ENCODE measurements around the gene KAZALD1. TPM values are rescaled to one million over a fixed set of nuclear protein-coding genes. Genes with fewer than 3 reads are reported as not detected.
A peak's percentile ranks its signal among the peaks of the same experiment; 100 is the strongest.

The KAZALD1 gene
- total and polyA plus RNA-seq, 2 donors from 2014 or later, result 9.7 to 9.8 TPM

DNA sequence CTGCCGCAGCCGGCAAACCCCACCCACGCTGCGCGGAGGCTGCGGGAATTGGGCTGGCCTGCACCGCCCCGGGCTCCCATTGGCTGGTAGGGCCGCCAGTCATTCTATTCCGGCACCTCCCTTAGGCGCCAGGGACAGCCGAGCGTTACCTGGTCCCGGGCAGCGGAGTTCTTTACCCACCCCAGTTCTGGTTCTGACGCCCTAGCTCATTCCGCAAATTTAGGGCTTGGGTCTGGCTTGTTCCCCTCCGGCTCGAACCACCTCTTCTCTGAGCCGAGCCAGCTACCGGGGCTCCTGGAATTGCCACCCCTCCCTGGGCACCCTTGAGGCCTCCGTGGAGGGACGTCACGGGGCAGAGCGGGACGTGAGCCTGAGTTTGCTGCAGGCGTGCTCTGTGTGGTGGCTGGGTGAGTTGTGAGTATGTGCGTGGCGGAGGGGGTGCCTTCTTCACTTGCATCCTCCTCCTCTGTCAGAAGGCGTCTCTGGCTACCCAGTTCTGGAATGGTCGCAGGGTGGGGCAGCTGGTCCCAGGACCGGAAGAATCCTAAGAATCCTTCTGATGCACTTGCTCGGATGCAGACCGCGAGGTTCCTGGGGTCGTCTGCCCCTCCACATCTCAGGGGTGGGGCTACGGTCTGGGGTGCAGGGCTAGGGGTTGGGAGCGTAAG, 30.5 kb upstream of the KAZALD1 start, which contains the start of the genes PDZD7 and SFXN3:
Gene PDZD7, minus strand, starts transcription at position 2 of the 668 bp plus-strand sequence. CDS start 910 bp downstream, outside the sequence.
Gene SFXN3, plus strand, starts transcription at position 107 of the 668 bp plus-strand sequence. CDS start 3,461 bp downstream, outside the sequence.
- Histone ChIP-seq H3K27me3 (ENCODE audit: control insufficient read depth, insufficient read depth, low read length) (peaks cover 3% of the 10 kb centered on the region), H3K4me1 (ENCODE audit: control insufficient read depth in 2 of 3, insufficient read depth in 2 of 3, low read depth in 1 of 3, low read length in 3 of 3) (peaks cover 0 to 21% (median 5%) of the 10 kb centered on the region in 3 donors), H3K9me3 (ENCODE audit: control insufficient read depth in 2 of 3, insufficient read depth in 1 of 3, low read length in 3 of 3) (no peaks in the 10 kb centered on the region), H3K36me3 (ENCODE audit: control insufficient read depth in 2 of 3, insufficient read depth in 3 of 3, low read length in 3 of 3) (peaks cover 0 to 11% (median 8%) of the 10 kb centered on the region in 3 donors), H3K4me3 (ENCODE audit: low read length in 3 of 3) (peak within 1 kb of the TSS; percentile 64 to 93 (median 88)), H3K27ac (ENCODE audit: low read depth in 2 of 2, low read length in 2 of 2) (peak within 1 kb of the TSS; percentile 96 to 97), H3K9ac (ENCODE audit: low read length in 3 of 3) (peak within 1 kb of the TSS; percentile 47 to 89 (median 88))
- intact Hi-C loops (cut with DNase I), result no loop called here
- DNase-seq (peak; percentile 95 to 97 (median 96)), FAIRE-seq (no peak)
- TF ChIP-seq, protein P1, sequence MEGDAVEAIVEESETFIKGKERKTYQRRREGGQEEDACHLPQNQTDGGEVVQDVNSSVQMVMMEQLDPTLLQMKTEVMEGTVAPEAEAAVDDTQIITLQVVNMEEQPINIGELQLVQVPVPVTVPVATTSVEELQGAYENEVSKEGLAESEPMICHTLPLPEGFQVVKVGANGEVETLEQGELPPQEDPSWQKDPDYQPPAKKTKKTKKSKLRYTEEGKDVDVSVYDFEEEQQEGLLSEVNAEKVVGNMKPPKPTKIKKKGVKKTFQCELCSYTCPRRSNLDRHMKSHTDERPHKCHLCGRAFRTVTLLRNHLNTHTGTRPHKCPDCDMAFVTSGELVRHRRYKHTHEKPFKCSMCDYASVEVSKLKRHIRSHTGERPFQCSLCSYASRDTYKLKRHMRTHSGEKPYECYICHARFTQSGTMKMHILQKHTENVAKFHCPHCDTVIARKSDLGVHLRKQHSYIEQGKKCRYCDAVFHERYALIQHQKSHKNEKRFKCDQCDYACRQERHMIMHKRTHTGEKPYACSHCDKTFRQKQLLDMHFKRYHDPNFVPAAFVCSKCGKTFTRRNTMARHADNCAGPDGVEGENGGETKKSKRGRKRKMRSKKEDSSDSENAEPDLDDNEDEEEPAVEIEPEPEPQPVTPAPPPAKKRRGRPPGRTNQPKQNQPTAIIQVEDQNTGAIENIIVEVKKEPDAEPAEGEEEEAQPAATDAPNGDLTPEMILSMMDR (IDR thresholded peaks at IDR 0.05; ENCODE audit: borderline replicate concordance, extremely low read depth, insufficient read depth), result no peak

DNA sequence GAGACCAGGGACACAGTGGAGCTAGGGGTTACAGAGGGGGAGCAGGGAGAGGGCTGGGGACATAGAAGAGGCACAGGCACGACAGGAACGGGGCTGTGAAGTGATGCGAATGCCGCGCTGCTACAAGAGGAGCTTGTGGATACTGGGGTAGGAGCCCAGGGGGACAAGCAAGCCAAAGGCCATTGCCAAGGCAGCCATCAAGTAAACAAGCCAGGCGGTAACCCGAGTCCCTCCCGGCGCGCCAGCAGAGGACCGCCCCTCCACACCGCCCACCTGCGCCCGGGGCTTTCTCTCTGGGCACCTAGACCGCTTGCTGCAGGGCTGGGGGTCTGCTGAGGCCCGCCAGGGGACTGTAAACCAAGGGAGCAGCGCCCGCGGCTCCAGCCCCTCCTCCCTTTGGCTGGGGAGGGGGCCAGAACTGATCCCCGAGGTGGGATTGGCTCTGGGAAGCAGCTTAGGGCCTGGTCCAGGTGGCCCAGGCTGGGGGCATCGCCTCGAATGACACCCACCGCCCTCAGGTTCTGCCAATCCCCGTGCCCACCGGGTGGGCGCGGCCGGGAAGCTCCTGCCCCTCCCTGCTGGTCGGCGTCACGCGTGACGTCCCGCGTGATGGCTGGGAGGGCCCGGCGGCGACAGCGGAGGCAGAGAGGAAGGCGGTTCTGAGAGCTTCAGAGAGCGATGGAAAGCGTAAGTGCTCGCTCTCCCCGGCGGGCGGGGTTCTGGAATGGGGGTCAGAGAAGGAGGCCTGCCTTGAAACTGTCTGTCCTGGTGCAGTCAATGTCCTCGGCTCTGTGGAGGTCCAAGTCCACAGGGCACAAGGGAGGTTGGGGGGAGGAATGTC, 29.8 kb upstream of the KAZALD1 start:
- TF ChIP-seq, protein P1 (IDR thresholded peaks at IDR 0.05; ENCODE audit: borderline replicate concordance, extremely low read depth, insufficient read depth), result no peak
- no peaks in the 10 kb centered on the region for H3K9me3 ChIP-seq (ENCODE audit: control insufficient read depth in 2 of 3, insufficient read depth in 1 of 3, low read length in 3 of 3)
- intact Hi-C loops (cut with DNase I), result no loop called here
- H3K9ac ChIP-seq (ENCODE audit: low read length in 3 of 3), result peak overlapping the region; percentile 47 to 89 (median 88)
- peaks cover 0 to 21% (median 5%) of the 10 kb centered on the region in 3 donors for H3K4me1 ChIP-seq (ENCODE audit: control insufficient read depth in 2 of 3, insufficient read depth in 2 of 3, low read depth in 1 of 3, low read length in 3 of 3)
- peak overlapping the region; percentile 96 to 97 for H3K27ac ChIP-seq (ENCODE audit: low read depth in 2 of 2, low read length in 2 of 2)
- peaks cover 0 to 18% (median 8%) of the 10 kb centered on the region in 3 donors for H3K36me3 ChIP-seq (ENCODE audit: control insufficient read depth in 2 of 3, insufficient read depth in 3 of 3, low read length in 3 of 3)
- H3K27me3 ChIP-seq (ENCODE audit: control insufficient read depth, insufficient read depth, low read length), result peaks cover 3% of the 10 kb centered on the region
- DNase-seq, result peak; percentile 85 to 95 (median 92)
- FAIRE-seq, result no peak
- peak overlapping the region; percentile 64 to 93 (median 88) for H3K4me3 ChIP-seq (ENCODE audit: low read length in 3 of 3)

DNA sequence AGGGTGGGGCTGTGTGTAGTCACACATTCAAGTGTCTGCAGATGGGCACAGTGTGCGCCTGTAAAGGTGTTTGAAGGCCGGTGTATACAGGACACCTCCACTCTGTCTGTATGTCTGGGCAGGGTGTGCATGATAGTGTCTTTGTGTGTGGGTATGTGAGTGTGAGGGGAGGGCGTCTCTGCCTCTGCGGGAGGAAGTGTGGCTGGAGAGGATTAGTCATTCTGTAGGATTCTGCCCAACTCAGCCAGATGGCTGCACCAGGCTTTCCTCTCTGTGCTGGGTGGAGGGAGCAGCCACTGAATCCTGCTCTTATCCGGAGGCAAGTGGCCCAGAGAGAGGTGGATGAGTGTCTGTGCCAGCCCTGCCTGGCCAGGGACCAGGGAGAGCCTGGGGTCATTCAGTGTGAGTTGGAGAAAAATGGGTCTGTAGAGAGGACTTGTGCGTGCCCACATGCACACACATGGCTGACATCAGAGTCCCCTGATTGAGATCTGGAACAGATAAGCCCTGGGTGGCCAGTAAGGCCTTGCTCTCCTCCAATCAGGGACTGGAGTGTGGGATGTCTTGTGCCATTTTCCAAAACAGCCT, 29.1 kb upstream of the KAZALD1 start:
- H3K27ac ChIP-seq (ENCODE audit: low read depth in 2 of 2, low read length in 2 of 2), result peak overlapping the region; percentile 96 to 97
- H3K36me3 ChIP-seq (ENCODE audit: control insufficient read depth in 2 of 3, insufficient read depth in 3 of 3, low read length in 3 of 3), result peaks cover 0 to 23% (median 14%) of the 10 kb centered on the region in 3 donors
- intact Hi-C loops (cut with DNase I), result no loop called here
- peaks cover 0 to 21% (median 5%) of the 10 kb centered on the region in 3 donors for H3K4me1 ChIP-seq (ENCODE audit: control insufficient read depth in 2 of 3, insufficient read depth in 2 of 3, low read depth in 1 of 3, low read length in 3 of 3)
- peak overlapping the region; percentile 63 to 93 (median 88) for H3K4me3 ChIP-seq (ENCODE audit: low read length in 3 of 3)
- peak in 2 of 5 donors; percentile 63 to 85 for DNase-seq
- H3K27me3 ChIP-seq (ENCODE audit: control insufficient read depth, insufficient read depth, low read length), result peaks cover 3% of the 10 kb centered on the region
- H3K9me3 ChIP-seq (ENCODE audit: control insufficient read depth in 2 of 3, insufficient read depth in 1 of 3, low read length in 3 of 3), result no peaks in the 10 kb centered on the region
- FAIRE-seq, result no peak
- peak overlapping the region; percentile 21 to 89 (median 26) for H3K9ac ChIP-seq (ENCODE audit: low read length in 3 of 3)
- TF ChIP-seq, protein P1 (IDR thresholded peaks at IDR 0.05; ENCODE audit: borderline replicate concordance, extremely low read depth, insufficient read depth), result no peak

Data from kidney (tissue), 14 donors.